COLO668 (cell line): ENCODE data around the gene ZFR.
"Not testable (repeated sequence)": the region's sequence is repeated elsewhere in the genome, so short reads cannot be mapped to it uniquely, and the experiment has no call there.

Source experiments
- DNase-seq: peaks from one replicate; lab custom pipeline; 2025; ENCODE audit not compliant: unreplicated experiment; lab: John Stamatoyannopoulos, UW

Gene ZFR

GRCh38 chr5:32413466-32414263, 30.9 kb downstream of the ZFR start:
- DNase-seq, result no peak

GRCh38 chr5:32410630-32411029, 33.9 kb downstream of the ZFR start:
- DNase-seq, result no peak

- no peak for DNase-seq
Measured at GRCh38 chr5:32406650-32407049, 37.9 kb downstream of the ZFR start.

- no peak for DNase-seq
Measured at GRCh38 chr5:32405507-32405906, 39.0 kb downstream of the ZFR start.

- DNase-seq, result no peak
Measured at GRCh38 chr5:32403760-32404159, 40.8 kb downstream of the ZFR start.

GRCh38 chr5:32400401-32400800, 44.1 kb downstream of the ZFR start:
- DNase-seq, result no peak

GRCh38 chr5:32398754-32399153, 45.8 kb downstream of the ZFR start:
- DNase-seq, result not testable (repeated sequence)

- DNase-seq, result no peak
Measured at GRCh38 chr5:32394981-32395380, 49.6 kb downstream of the ZFR start.

- no peak for DNase-seq
Measured at GRCh38 chr5:32392039-32392438, 52.5 kb downstream of the ZFR start.

GRCh38 chr5:32390819-32391591, 53.5 kb downstream of the ZFR start:
- no peak for DNase-seq

- no peak for DNase-seq
Measured at GRCh38 chr5:32388432-32389129, 56.0 kb downstream of the ZFR start.

GRCh38 chr5:32387841-32388240, 56.7 kb downstream of the ZFR start:
- no peak for DNase-seq

- DNase-seq, result no peak
Measured at GRCh38 chr5:32387211-32387610, 57.3 kb downstream of the ZFR start.

- DNase-seq, result no peak
Measured at GRCh38 chr5:32384621-32385020, 59.9 kb downstream of the ZFR start.

- DNase-seq, result no peak
Measured at GRCh38 chr5:32383586-32383985, 61.0 kb downstream of the ZFR start.

- DNase-seq, result no peak
Measured at GRCh38 chr5:32383065-32383464, 61.5 kb downstream of the ZFR start.

GRCh38 chr5:32379421-32379820, 65.1 kb downstream of the ZFR start:
- no peak for DNase-seq

GRCh38 chr5:32378966-32379365, 65.6 kb downstream of the ZFR start:
- DNase-seq, result no peak

- no peak for DNase-seq
Measured at GRCh38 chr5:32369542-32370155, 74.9 kb downstream of the ZFR start.

GRCh38 chr5:32369032-32369431, 75.5 kb downstream of the ZFR start:
- no peak for DNase-seq

- DNase-seq, result not testable (repeated sequence)
Measured at GRCh38 chr5:32367271-32367670, 77.3 kb downstream of the ZFR start.
